Measurements from ENCODE around the gene HBG2. TPM values are rescaled to one million over a fixed set of nuclear protein-coding genes. Genes with fewer than 3 reads are reported as not detected.

HBG2 gene
- total RNA-seq, 1 donor from 2014 or later, result not detected

GRCh38 chr11:5210376-5210885, 44.1 kb downstream of the HBG2 start:
- TF ChIP-seq CTCF (IDR thresholded peaks at IDR 0.05; ENCODE audit: partially characterized antibody, unreplicated experiment), result no peak
- H3K4me1 Mint-ChIP-seq (ENCODE audit: low read depth, unreplicated experiment), result no peaks in the 10 kb centered on the region
- H3K4me3 Mint-ChIP-seq (ENCODE audit: unreplicated experiment), result no peak overlapping the region
- H3K27ac Mint-ChIP-seq (ENCODE audit: unreplicated experiment), result no peak overlapping the region
- H3K27me3 Mint-ChIP-seq (ENCODE audit: unreplicated experiment), result no peaks in the 10 kb centered on the region
- DNase-seq, result no peak
- no peaks in the 10 kb centered on the region for H3K36me3 Mint-ChIP-seq (ENCODE audit: unreplicated experiment)
- peaks cover 6% of the 10 kb centered on the region for H3K9me3 Mint-ChIP-seq (ENCODE audit: unreplicated experiment)

DNA sequence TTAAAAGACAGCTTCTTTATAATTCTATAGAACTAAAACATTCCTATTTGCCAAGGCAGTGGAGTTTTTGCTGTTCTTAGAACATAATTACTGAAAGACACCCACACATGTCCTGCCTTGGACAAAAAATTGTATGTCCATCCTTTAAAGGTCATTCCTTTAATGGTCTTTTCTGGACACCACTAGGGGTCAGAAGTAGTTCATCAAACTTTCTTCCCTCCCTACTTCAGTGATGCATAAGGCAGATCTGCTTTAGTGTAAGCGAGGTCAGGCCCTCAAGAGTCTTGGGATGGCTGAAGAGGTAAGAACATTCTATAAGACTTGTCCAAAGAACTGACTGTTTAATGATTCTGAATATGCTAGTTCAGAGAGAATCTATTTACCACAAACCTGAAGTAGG, 49.8 kb downstream of the HBG2 start:
- DNase-seq, result no peak
- no peaks in the 10 kb centered on the region for H3K36me3 Mint-ChIP-seq (ENCODE audit: unreplicated experiment)
- no peaks in the 10 kb centered on the region for H3K4me1 Mint-ChIP-seq (ENCODE audit: low read depth, unreplicated experiment)
- H3K27me3 Mint-ChIP-seq (ENCODE audit: unreplicated experiment), result no peaks in the 10 kb centered on the region
- H3K27ac Mint-ChIP-seq (ENCODE audit: unreplicated experiment), result no peak overlapping the region
- no peaks in the 10 kb centered on the region for H3K9me3 Mint-ChIP-seq (ENCODE audit: unreplicated experiment)
- H3K4me3 Mint-ChIP-seq (ENCODE audit: unreplicated experiment), result no peak overlapping the region
- TF ChIP-seq CTCF (IDR thresholded peaks at IDR 0.05; ENCODE audit: partially characterized antibody, unreplicated experiment), result peak; percentile 56

DNA sequence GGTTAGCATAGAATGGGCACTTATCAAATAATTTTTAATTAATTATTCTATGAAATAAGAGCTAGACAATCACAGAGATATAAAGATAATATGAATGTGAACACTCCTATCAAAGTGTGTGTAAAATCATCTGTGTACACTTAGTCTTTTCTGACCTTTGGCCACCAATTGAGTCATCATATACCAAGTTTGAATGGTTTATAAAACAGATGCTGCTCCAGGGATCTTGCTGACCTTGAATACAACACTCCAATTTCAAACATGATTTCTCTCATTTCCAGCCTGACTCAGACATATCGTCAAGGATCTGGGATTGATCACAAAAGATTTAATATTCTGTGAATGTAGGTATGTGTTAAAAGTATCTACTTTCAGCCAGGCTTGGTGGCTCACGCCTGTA, 51.2 kb downstream of the HBG2 start:
- no peaks in the 10 kb centered on the region for H3K36me3 Mint-ChIP-seq (ENCODE audit: unreplicated experiment)
- TF ChIP-seq CTCF (IDR thresholded peaks at IDR 0.05; ENCODE audit: partially characterized antibody, unreplicated experiment), result no peak
- no peaks in the 10 kb centered on the region for H3K4me1 Mint-ChIP-seq (ENCODE audit: low read depth, unreplicated experiment)
- no peaks in the 10 kb centered on the region for H3K9me3 Mint-ChIP-seq (ENCODE audit: unreplicated experiment)
- no peak overlapping the region for H3K4me3 Mint-ChIP-seq (ENCODE audit: unreplicated experiment)
- H3K27me3 Mint-ChIP-seq (ENCODE audit: unreplicated experiment), result no peaks in the 10 kb centered on the region
- no peak overlapping the region for H3K27ac Mint-ChIP-seq (ENCODE audit: unreplicated experiment)
- no peak for DNase-seq

Other genes with a start within 250 kb of the HBG2 start
- not detected for gene OR52J3, start 208.3 kb downstream of the HBG2 start, total RNA-seq (ENCODE audit: unreplicated experiment)
- not detected for gene OR52E2, start 195.2 kb downstream of the HBG2 start, total RNA-seq (ENCODE audit: unreplicated experiment)
- gene OR52E1, start 185.2 kb downstream of the HBG2 start, total RNA-seq (ENCODE audit: unreplicated experiment), result not detected
- 0.25 TPM for gene OR52A5, start 116.4 kb downstream of the HBG2 start, total RNA-seq (ENCODE audit: unreplicated experiment)
- gene OR52A1, start 100.0 kb downstream of the HBG2 start, total RNA-seq (ENCODE audit: unreplicated experiment), result not detected
- not detected for gene OR51V1, start 54.1 kb downstream of the HBG2 start, total RNA-seq (ENCODE audit: unreplicated experiment)
- not detected for gene HBB, start 27.7 kb downstream of the HBG2 start, total RNA-seq (ENCODE audit: unreplicated experiment)
- not detected for gene HBD, start 20.3 kb downstream of the HBG2 start, total RNA-seq (ENCODE audit: unreplicated experiment)
- not detected for gene HBG1, start 4.9 kb downstream of the HBG2 start, total RNA-seq (ENCODE audit: unreplicated experiment)
- gene HBE1, start 15.2 kb upstream of the HBG2 start, total RNA-seq (ENCODE audit: unreplicated experiment), result not detected
- not detected for gene OR51B4, start 47.2 kb upstream of the HBG2 start, total RNA-seq (ENCODE audit: unreplicated experiment)
- not detected for gene OR51B2, start 69.5 kb upstream of the HBG2 start, total RNA-seq (ENCODE audit: unreplicated experiment)
- not detected for gene OR51B5, start 88.7 kb upstream of the HBG2 start, total RNA-seq (ENCODE audit: unreplicated experiment)
- not detected for gene OR51B6, start 96.7 kb upstream of the HBG2 start, total RNA-seq (ENCODE audit: unreplicated experiment)
- gene OR51M1, start 129.0 kb upstream of the HBG2 start, total RNA-seq (ENCODE audit: unreplicated experiment), result not detected
- gene OR51Q1, start 167.3 kb upstream of the HBG2 start, total RNA-seq (ENCODE audit: unreplicated experiment), result not detected
- not detected for gene OR51I1, start 186.7 kb upstream of the HBG2 start, total RNA-seq (ENCODE audit: unreplicated experiment)
- gene OR51I2, start 194.5 kb upstream of the HBG2 start, total RNA-seq (ENCODE audit: unreplicated experiment), result not detected
- gene OR52D1, start 233.9 kb upstream of the HBG2 start, total RNA-seq (ENCODE audit: unreplicated experiment), result not detected

Data from glutamatergic neuron (in vitro differentiated cells).